Vagina (tissue), 2 donors: Measurements from ENCODE around the gene NCK1.

Experiments used
- POLR2AphosphoS5 ChIP-seq, 2 donors: sonication (generic); formaldehyde crosslinking; IDR thresholded peaks; one replicate each; pipeline ENCODE4 v1.9.0; 2017; ENCODE audit warnings: antibody characterized with exemption in 2 of 2, mild to moderate bottlenecking in 2 of 2, low read depth in 1 of 2; ENCODE audit not compliant: insufficient read depth in 1 of 2
- TF ChIP-seq, protein P1 (sequence below), 3 experiments: fragments of 450-650 bp in 2 of 3; fragments of 200-600 bp in 1 of 3; sonication (generic) in 1 of 3; IDR thresholded peaks; one replicate each; pipeline ENCODE4 v1.5.1; 2017 to 2019; ENCODE audit warnings: antibody characterized with exemption in 3 of 3, mild to moderate bottlenecking in 2 of 3, moderate library complexity in 2 of 3

DNA sequence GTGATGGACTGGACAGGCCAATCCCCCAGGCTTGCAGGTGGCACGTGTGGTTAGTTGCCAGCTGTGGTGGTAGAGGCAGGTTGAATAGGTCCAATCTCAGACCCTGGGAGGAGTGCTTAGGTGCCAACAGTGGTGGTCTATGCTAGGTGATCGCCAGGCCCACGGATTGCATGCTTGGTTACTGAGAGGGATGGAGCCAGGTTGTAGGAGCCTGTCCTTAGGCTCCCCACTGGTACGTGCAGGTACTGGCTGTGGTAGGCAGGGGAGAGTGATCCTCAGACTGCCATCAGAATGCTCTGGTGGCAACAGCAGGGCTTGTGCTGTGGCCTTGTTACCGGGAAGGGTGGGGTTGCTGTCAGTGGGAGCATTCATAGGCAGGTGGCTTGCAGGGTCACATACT lies 44.7 kb downstream of the NCK1 start:
- TF ChIP-seq, protein P1, sequence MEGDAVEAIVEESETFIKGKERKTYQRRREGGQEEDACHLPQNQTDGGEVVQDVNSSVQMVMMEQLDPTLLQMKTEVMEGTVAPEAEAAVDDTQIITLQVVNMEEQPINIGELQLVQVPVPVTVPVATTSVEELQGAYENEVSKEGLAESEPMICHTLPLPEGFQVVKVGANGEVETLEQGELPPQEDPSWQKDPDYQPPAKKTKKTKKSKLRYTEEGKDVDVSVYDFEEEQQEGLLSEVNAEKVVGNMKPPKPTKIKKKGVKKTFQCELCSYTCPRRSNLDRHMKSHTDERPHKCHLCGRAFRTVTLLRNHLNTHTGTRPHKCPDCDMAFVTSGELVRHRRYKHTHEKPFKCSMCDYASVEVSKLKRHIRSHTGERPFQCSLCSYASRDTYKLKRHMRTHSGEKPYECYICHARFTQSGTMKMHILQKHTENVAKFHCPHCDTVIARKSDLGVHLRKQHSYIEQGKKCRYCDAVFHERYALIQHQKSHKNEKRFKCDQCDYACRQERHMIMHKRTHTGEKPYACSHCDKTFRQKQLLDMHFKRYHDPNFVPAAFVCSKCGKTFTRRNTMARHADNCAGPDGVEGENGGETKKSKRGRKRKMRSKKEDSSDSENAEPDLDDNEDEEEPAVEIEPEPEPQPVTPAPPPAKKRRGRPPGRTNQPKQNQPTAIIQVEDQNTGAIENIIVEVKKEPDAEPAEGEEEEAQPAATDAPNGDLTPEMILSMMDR (IDR thresholded peaks at IDR 0.05) = no peak
- TF ChIP-seq POLR2AphosphoS5 (IDR thresholded peaks at IDR 0.05; ENCODE audit: insufficient read depth in 1 of 2, low read depth in 1 of 2) = no peak
